Endometrial microvascular endothelial cells (primary cell): Measurements from ENCODE around the gene CXCR4. TPM values are rescaled to one million over a fixed set of nuclear protein-coding genes. Genes with fewer than 3 reads are reported as not detected.
"Not testable (repeated sequence)": the region's sequence is repeated elsewhere in the genome, so short reads cannot be mapped to it uniquely, and the experiment has no call there.

Source experiments
- in situ Hi-C: cut with HindIII; loops from 2 replicates; pipeline ENCODE4 v1.10.0; 2017; ENCODE audit warnings: low sequenced_read_pairs, low pct_unique_long_range_greater_than_20kb; ENCODE audit errors: inconsistent ontology term
- total RNA-seq: library from RNA; depleted of rRNA; stranded (reverse); fragments of >200 nt; gene quantifications from one replicate; pipeline ENCODE4 v1.2.3, GENCODE V29; 2015; ENCODE audit errors: inconsistent ontology term

The CXCR4 gene
- total RNA-seq, 1 donor from 2014 or later, result not detected

DNA sequence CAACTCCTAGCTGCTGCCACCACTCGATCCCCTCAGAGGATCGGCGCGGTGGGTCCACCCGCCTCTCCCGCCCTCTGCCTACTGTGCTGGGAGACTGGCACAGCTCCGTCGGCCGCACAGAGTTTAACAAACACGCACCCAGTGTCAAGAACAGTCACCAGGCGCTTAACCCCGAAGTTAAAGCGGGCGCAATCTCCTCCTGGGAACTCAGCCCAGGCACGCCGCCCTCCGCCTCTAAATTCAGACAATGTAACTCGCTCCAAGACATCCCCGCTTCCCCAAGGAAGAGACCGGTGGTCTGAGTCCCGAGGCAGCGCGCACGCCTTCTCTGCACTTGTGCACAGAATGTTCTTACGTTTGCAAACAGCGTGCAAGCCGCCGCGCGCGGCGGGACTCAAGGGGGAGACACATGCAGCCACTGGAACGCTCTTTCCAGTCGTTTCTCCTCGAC is 533 bp downstream of the CXCR4 start:
- in situ Hi-C loops, result no loop called here

DNA sequence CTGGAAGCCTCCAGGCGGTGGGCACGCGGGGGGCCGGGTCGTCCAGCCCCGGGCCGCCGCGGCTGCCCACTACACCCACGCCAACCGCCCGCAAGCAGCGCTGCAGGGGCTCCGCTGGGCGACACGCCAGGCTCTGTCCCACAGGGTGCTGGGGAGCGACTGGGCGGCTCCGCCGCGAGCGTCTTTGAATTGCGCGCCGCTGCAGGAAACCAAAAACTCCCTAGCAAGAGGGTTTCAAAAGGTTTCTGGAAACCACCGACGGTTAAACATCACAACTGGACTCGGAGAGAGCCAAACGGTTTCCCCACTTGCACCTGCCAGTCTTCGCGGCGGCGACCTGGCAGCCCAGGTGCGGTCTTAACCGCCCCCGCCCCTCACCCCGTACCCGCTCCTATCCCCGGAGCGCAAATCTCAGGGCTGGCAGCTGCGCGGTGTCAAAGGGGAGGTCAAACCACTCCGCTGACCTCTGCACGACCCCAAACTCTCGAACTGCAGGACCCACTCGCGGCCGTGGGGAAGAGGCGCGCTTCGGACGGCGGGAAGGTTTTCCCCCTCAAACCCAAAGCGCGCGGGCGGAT is 1.0 kb downstream of the CXCR4 start:
- in situ Hi-C loops, result no loop called here

DNA sequence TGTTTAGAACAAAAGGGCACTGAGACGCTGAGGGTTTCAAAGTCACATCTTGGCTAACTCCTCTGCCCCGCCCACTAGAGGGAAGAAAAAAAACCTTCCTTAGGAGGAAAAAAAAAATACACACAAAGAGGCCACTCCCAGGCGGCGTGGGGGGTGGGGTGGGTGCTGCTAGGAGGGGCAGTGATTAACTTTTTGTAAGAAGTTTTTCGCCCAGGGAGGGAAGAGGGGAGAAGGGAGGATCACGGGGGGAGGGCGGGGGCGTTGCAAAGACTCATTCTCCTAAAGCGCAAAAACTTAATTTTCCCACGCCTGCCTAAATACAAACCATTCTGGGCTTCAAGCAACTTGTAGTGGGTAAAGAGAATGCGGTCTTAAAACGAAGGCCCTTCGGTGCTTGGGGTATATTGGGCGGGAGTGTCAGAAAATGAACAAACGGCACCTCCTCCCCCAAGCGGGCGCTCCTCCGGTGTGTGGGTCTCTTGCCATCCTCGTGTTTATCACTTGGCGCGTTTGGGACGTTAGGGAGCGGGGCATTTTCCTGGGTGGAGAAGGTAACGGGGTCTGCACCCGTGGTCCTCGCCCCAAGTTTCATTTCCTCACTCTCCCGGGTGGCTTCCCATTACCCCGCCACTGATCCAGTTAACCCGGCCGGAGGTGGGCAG is 1.7 kb downstream of the CXCR4 start:
- in situ Hi-C loops, result no loop called here

DNA sequence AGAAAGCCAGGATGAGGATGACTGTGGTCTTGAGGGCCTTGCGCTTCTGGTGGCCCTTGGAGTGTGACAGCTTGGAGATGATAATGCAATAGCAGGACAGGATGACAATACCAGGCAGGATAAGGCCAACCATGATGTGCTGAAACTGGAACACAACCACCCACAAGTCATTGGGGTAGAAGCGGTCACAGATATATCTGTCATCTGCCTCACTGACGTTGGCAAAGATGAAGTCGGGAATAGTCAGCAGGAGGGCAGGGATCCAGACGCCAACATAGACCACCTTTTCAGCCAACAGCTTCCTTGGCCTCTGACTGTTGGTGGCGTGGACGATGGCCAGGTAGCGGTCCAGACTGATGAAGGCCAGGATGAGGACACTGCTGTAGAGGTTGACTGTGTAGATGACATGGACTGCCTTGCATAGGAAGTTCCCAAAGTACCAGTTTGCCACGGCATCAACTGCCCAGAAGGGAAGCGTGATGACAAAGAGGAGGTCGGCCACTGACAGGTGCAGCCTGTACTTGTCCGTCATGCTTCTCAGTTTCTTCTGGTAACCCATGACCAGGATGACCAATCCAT is 2.7 kb downstream of the CXCR4 start:
- in situ Hi-C loops, result no loop called here

DNA sequence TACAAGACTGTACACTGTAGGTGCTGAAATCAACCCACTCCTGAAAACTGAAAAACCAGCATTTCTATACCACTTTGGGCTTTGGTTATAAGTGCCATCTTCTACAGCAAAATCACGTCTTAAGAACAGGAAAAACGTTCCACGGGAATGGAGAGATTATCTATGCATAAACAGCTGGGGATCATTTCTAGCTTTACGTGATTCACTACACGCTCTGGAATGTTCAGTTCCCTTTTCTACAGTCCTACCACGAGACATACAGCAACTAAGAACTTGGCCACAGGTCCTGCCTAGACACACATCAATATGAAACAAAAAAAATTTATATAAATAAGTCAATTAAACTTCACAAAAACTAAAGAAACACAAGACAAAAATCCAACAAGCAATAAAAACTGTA is 3.6 kb downstream of the CXCR4 start:
- in situ Hi-C loops, result no loop called here

DNA sequence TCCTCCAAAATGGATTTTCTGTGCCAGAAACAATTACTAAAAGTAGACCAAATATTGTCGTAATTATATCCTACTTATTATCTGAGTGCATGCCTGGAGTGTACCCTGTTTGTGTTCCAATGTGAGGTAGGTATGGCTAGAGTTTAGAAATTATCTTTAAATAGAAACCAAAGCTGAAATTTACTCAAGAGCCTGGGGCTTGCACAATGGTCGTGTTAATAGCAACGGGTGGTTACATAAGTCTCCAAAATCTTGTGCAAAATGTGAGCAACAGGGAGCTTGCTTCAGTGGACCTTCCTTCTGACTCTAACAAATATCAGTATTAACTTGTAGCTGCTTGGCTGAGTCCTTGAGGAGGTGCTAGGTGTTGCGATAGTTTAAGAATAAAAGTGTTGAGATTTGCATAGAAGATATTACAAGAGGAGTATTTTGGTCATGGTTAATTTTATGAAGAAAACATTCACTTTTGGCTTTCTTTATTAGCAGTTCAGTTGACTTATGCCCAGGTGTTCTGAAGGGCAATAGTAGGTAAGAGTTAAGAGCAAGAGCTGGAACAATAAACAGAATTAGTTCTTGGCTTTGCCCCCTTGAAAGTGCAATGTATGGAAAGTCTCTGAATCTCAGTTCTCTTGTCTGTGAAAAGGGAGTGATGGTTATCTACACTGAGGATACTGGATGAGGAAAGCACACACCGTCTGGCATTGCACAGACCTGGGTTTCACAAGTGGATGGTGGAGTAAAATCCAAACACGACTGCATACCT is 4.6 kb downstream of the CXCR4 start:
- in situ Hi-C loops, result no loop called here

DNA sequence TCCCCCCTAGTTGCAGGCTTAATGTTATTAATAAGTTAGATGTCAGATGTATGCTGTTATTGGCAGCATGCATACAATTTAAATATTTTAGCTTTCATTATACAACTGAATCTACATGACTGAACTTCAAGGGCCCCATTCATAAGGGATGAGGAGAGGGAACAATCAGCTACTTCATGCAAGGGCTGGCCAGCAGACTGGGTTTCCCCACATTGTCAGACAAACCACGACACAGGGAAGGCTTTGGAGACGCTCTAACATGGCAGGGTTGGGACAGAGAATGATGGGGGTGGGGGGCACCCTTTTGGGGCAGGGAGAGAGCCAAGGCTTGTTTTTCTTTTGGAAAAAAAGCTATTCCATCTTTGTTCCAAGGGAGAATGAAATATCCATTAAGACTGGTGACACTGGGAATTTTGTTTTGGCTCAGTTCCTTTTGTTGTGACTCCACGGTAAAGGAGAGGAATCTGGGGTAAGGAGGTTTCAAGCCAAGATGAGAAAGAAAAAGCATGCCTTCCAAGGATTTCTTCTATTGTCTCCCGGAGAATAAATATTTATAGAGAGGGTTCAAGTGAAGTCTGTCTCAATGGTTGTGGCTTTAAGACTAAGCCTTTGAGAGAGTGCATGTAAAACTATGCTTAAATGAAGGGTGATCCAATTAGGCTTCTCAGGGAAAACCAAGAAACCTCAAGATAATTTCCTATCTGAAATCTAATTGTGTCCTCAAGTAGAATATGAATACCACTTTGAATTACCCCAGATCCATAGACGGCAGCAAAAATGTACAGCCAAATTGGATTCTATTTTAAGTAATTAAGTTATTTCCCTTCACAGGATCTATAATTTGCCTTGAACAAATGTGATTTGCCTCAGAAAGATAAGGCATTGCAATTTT is 5.4 kb downstream of the CXCR4 start:
- in situ Hi-C loops, result no loop called here

DNA sequence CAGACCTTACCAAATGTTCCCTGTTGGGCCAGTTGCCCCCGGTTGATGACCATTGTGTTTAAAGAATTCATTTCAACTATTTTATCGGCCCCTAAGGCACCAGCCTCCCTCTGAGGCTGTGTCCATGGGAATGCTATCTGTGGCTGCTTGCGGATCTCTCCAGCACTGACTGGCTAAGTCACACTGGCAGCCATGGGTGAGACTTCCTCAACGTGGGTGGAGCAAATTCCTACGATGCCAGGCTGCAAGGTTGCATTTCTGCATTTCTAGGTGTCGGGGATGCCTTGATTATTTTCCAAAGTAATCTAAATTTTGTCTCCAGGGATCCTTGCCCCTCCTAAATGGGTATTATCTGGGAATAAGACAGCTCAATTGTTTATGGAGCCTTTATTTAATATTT is 6.2 kb downstream of the CXCR4 start:
- in situ Hi-C loops, result no loop called here

DNA sequence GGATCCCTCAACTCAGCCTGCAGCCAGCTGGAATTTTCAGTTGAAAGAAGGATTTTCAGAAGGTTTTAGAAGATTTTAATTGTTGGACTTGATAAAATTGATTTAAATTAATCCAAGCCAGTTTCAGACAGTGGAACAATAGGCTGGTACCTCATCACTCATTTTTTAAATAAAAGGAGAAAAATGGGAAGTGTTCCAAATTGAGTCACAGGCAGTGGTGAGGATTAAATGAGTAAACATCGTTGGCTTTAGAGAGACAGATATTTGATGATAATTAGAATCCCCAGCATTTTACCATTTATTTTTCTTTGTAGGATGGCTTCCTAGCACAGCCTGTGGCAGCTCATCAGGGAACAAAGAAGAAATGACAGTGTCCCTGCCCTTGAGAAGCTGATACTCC is 7.4 kb downstream of the CXCR4 start:
- in situ Hi-C loops, result no loop called here

DNA sequence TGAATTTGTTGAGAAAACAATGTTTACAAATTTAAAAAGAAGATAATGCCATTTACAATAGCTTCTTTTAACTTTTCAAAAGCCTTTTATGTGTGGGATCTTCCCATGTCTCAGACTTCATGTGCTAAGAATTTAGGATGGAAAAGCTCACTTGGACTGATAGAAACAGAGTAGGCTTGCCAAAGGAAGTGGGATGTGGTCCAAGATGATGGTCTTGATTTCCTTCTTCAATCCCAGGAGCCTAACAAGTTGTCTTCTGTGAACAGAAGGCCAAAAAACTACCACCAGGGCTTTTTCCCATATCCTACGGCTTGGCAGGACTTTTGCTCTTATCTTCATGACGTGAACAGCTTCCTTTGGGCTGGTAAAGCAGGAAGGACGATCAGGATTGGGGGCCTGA is 9.5 kb downstream of the CXCR4 start:
- in situ Hi-C loops, result no loop called here

DNA sequence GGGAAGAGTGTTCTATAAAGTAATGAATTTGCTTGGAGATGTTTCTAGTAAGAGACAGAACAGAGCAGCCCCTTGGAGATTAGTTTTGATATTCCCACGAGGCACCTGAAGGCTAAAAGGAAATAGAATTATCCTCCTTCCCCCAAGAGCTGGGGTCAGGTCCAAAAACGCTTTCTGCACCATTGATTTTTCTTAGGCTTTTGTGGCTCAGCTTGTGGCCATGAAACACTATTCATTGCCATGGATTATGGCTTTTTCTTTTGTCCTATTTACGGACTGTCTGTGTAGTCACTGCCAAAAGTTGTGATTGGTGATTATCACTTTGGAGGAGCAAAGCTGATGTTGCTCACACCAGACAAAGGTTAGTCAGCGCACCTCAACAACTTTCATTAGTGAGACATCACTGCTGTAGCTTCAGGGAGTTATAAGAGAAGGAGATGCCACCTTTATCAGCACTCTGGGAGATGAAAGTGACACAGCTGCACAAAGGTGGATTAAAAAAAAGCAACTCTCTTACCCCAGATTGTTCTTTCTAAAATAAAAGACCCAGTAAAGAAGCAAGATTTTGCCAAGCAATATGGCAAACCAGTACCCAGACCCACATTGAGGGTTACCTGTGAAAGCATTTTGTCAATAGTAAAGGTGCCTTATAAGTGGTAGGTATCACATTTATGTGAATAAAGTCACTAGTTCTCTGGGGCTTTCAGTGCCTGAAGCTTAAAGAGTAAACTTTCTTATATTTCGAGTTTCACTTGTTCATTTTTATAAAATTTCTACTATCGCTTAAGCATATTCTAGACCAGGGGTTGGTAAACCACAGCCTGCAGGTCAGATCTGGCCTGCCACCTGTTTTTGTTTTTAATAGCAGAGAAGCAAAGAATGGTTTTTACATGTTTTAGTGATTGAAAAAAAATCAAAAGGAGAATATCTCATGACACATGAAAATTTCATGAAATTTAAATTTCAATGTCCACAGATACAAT is 10.6 kb downstream of the CXCR4 start:
- in situ Hi-C loops, result no loop called here

DNA sequence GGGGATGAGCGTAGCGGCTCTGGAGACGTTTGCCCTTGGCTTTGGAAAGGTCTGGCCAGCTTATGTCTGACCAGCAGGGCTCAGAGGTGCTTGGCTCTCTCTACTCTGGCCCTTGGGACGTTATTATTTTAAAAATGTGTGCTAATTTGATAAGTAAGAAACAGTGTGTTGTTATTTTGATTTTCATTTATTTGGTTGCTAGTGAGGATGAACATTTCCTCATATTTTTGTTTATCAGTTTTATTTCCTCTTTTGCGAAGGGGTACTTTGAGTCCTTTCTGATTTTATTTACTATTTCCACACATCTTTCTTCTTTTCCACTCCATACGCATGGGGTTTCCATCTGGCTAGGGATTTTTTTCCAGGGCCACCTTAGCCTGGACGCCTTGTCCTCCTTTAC is 11.4 kb downstream of the CXCR4 start:
- in situ Hi-C loops, result no loop called here

DNA sequence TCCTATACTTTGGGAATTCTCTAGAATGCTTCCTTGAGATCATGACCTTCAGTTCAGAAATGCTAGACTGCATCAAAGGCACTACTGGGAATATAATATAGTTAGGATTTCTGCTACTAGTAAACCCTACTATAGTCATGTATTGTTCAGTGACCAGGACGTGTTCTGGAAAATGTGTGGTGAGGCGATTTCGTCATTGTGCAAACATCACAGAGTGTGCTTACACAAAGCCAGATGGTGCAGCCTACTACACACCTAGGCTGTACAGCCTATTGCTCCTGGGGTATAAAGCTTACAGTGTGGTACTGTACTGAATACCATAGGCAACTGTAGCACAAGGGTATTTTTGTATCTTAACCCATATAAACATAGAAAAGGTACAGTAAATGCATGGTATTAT is 13.0 kb downstream of the CXCR4 start:
- in situ Hi-C loops, result no loop called here

DNA sequence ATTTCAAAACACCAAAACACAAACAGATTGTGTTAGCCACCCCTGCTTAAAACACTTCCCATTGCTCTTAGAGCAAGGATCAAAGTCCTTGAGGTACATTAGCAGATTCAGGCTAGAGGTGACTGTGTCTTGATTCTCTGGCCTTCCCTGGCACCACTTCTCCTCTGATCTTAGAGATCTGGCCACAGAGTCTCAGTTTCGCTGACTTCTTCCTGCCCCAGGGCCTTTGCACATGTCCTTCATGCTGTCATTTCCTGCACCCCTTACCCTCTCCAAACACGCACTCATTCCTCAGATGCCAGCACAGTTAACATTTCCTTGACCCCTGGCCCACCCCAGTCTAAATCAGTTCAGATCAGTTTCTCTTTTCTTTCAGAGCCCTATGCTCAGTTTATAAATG is 16.9 kb downstream of the CXCR4 start:
- in situ Hi-C loops, result no loop called here

DNA sequence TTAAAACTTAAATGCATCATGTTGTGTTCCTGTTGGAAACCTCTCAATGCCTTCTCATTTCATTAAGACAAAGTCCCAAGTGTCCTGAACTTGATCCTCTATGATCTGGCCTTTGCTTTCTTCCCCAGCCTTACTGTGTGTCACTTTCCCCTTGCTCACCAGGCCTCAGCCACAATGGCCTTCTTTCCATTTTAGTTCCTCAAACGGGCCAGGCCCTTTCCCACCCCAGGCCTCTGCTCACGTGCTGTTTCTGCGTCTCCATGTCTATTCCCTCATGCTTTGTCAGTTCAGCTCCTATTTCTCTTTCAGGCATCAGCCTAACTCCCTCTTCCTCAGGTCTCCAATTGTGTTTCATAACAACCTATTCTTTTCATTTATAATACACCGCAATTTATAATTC is 19.5 kb downstream of the CXCR4 start:
- in situ Hi-C loops, result no loop called here

DNA sequence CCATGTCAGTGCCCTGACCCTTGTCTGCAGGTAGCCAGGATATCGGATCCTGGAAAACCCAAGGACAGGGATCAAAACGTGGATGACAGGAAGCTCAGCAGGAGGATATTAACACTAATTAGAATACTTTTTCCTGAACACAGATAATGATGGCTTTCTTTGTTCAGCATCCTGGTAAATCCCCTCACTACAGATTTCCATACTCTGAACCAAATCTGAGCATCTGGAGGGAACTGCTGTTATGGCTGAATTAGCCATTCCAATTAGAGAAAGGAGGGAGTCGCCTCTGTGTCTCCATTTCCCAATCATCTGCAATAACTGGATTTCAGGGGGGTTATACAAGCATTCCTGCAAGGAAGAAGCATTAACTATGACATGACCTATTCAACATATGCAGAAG is 24.4 kb downstream of the CXCR4 start:
- in situ Hi-C loops, result no loop called here

DNA sequence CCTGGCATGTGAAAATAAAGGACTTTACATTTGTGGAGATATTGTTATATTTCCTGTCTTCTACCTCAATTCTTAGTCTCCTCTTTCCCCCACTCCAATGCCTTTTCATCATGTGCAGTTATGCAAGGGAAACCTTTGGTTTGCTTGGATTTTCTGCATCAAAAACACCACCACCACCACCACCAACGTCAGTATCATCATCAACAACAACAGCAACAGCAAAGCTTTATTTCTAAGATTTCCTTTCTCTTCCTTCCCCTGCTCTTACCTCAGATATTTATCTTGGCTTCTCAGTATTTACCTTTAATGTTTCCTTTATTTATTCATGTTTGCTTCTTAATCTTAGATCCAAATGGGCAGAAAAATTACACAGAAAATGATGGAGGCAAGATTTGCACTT is 26.1 kb downstream of the CXCR4 start:
- in situ Hi-C loops, result no loop called here

DNA sequence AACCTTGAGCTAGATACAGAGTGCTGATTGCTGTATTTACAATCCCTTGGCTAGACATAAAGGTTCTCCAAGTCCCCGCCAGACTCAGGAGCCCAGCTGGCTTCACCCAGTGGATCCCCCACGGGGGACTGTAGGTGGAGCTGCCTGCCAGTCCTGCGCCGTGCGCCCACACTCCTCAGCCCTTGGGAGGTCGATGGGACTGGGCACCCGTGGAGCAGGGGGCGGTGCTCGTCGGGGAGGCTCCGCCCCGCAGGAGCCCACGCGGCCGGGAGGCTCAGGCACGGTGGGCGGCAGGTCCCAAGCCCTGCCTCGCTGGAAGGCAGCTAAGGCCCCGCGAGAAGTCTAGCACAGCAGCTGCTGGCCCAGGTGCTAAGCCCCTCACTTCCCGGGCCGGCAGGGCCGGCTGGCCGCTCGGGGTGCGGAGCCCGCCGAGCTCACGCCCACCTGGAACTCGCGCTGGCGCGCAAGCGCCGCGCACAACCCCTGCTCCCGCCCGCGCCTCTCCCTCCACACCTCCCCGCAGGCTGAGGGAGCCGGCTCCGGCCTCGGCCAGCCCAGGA is 30.0 kb downstream of the CXCR4 start:
- in situ Hi-C loops, result not testable (repeated sequence)
